Measurements from ENCODE around the gene RNLS. TPM values are rescaled to one million over a fixed set of nuclear protein-coding genes. Genes with fewer than 3 reads are reported as not detected.

The RNLS gene
- total and polyA plus RNA-seq, 2 donors from 2014 or later = 19.5 to 21.1 TPM

- H3K9me3 ChIP-seq (ENCODE audit: control insufficient read depth in 2 of 3, insufficient read depth in 1 of 3, low read length in 3 of 3) = no peaks in the 10 kb centered on the region
- no peaks in the 10 kb centered on the region for H3K27me3 ChIP-seq (ENCODE audit: control insufficient read depth, insufficient read depth, low read length)
- no peak overlapping the region for H3K27ac ChIP-seq (ENCODE audit: low read depth in 2 of 2, low read length in 2 of 2)
- H3K4me3 ChIP-seq (ENCODE audit: low read length in 3 of 3) = no peak overlapping the region
- DNase-seq (peak in 2 of 5 donors; percentile 31 to 56), FAIRE-seq (no peak)
- H3K4me1 ChIP-seq (ENCODE audit: control insufficient read depth in 2 of 3, insufficient read depth in 2 of 3, low read depth in 1 of 3, low read length in 3 of 3) = peaks cover 3 to 8% (median 5%) of the 10 kb centered on the region in 3 donors
- TF ChIP-seq CTCF (IDR thresholded peaks at IDR 0.05; ENCODE audit: borderline replicate concordance, extremely low read depth, insufficient read depth) = no peak
- no peak overlapping the region for H3K9ac ChIP-seq (ENCODE audit: low read length in 3 of 3)
- no peaks in the 10 kb centered on the region for H3K36me3 ChIP-seq (ENCODE audit: control insufficient read depth in 2 of 3, insufficient read depth in 3 of 3, low read length in 3 of 3)
- intact Hi-C loops (cut with DNase I) = no loop called here
Observed at GRCh38 chr10:88522715-88523114, 60.4 kb downstream of the RNLS start.

- H3K36me3 ChIP-seq (ENCODE audit: control insufficient read depth in 2 of 3, insufficient read depth in 3 of 3, low read length in 3 of 3) = no peaks in the 10 kb centered on the region
- peaks cover 3 to 8% (median 5%) of the 10 kb centered on the region in 3 donors for H3K4me1 ChIP-seq (ENCODE audit: control insufficient read depth in 2 of 3, insufficient read depth in 2 of 3, low read depth in 1 of 3, low read length in 3 of 3)
- FAIRE-seq = no peak
- no peaks in the 10 kb centered on the region for H3K9me3 ChIP-seq (ENCODE audit: control insufficient read depth in 2 of 3, insufficient read depth in 1 of 3, low read length in 3 of 3)
- H3K9ac ChIP-seq (ENCODE audit: low read length in 3 of 3) = no peak overlapping the region
- H3K4me3 ChIP-seq (ENCODE audit: low read length in 3 of 3) = no peak overlapping the region
- no peaks in the 10 kb centered on the region for H3K27me3 ChIP-seq (ENCODE audit: control insufficient read depth, insufficient read depth, low read length)
- no peak for TF ChIP-seq CTCF (IDR thresholded peaks at IDR 0.05; ENCODE audit: borderline replicate concordance, extremely low read depth, insufficient read depth)
- intact Hi-C loops (cut with DNase I) = no loop called here
- DNase-seq = no peak
- no peak overlapping the region for H3K27ac ChIP-seq (ENCODE audit: low read depth in 2 of 2, low read length in 2 of 2)
Observed at GRCh38 chr10:88521791-88522190, 61.3 kb downstream of the RNLS start.

- H3K36me3 ChIP-seq (ENCODE audit: control insufficient read depth in 2 of 3, insufficient read depth in 3 of 3, low read length in 3 of 3) = no peaks in the 10 kb centered on the region
- H3K27ac ChIP-seq (ENCODE audit: low read depth in 2 of 2, low read length in 2 of 2) = no peak overlapping the region
- no peak for TF ChIP-seq CTCF (IDR thresholded peaks at IDR 0.05; ENCODE audit: borderline replicate concordance, extremely low read depth, insufficient read depth)
- no peak overlapping the region for H3K4me3 ChIP-seq (ENCODE audit: low read length in 3 of 3)
- no peak overlapping the region for H3K9ac ChIP-seq (ENCODE audit: low read length in 3 of 3)
- no peaks in the 10 kb centered on the region for H3K9me3 ChIP-seq (ENCODE audit: control insufficient read depth in 2 of 3, insufficient read depth in 1 of 3, low read length in 3 of 3)
- DNase-seq = no peak
- no peak for FAIRE-seq
- no peaks in the 10 kb centered on the region for H3K27me3 ChIP-seq (ENCODE audit: control insufficient read depth, insufficient read depth, low read length)
- no peaks in the 10 kb centered on the region for H3K4me1 ChIP-seq (ENCODE audit: control insufficient read depth in 2 of 3, insufficient read depth in 2 of 3, low read depth in 1 of 3, low read length in 3 of 3)
- intact Hi-C loops (cut with DNase I) = no loop called here
Observed at GRCh38 chr10:88515235-88515634, 67.9 kb downstream of the RNLS start.

- Histone ChIP-seq H3K27me3 (ENCODE audit: control insufficient read depth, insufficient read depth, low read length) (no peaks in the 10 kb centered on the region), H3K27ac (ENCODE audit: low read depth in 2 of 2, low read length in 2 of 2) (no peak overlapping the region), H3K9ac (ENCODE audit: low read length in 3 of 3) (no peak overlapping the region), H3K4me1 (ENCODE audit: control insufficient read depth in 2 of 3, insufficient read depth in 2 of 3, low read depth in 1 of 3, low read length in 3 of 3) (no peaks in the 10 kb centered on the region), H3K4me3 (ENCODE audit: low read length in 3 of 3) (no peak overlapping the region), H3K36me3 (ENCODE audit: control insufficient read depth in 2 of 3, insufficient read depth in 3 of 3, low read length in 3 of 3) (no peaks in the 10 kb centered on the region), H3K9me3 (ENCODE audit: control insufficient read depth in 2 of 3, insufficient read depth in 1 of 3, low read length in 3 of 3) (no peaks in the 10 kb centered on the region)
- intact Hi-C loops (cut with DNase I) = no loop called here
- FAIRE-seq (no peak), DNase-seq (no peak)
- no peak for TF ChIP-seq CTCF (IDR thresholded peaks at IDR 0.05; ENCODE audit: borderline replicate concordance, extremely low read depth, insufficient read depth)
Observed at GRCh38 chr10:88512599-88512998, 70.5 kb downstream of the RNLS start.
